Airway epithelial cell (primary cell): Measurements from ENCODE around the gene TMC2. TPM values are rescaled to one million over a fixed set of nuclear protein-coding genes. Genes with fewer than 3 reads are reported as not detected.

Experiments used
- total RNA-seq: library from RNA; depleted of rRNA; stranded (reverse); fragments of >200 nt; gene quantifications from 2 replicates; pipeline ENCODE4 v1.2.3, GENCODE V29; 2015

The TMC2 gene, protein sequence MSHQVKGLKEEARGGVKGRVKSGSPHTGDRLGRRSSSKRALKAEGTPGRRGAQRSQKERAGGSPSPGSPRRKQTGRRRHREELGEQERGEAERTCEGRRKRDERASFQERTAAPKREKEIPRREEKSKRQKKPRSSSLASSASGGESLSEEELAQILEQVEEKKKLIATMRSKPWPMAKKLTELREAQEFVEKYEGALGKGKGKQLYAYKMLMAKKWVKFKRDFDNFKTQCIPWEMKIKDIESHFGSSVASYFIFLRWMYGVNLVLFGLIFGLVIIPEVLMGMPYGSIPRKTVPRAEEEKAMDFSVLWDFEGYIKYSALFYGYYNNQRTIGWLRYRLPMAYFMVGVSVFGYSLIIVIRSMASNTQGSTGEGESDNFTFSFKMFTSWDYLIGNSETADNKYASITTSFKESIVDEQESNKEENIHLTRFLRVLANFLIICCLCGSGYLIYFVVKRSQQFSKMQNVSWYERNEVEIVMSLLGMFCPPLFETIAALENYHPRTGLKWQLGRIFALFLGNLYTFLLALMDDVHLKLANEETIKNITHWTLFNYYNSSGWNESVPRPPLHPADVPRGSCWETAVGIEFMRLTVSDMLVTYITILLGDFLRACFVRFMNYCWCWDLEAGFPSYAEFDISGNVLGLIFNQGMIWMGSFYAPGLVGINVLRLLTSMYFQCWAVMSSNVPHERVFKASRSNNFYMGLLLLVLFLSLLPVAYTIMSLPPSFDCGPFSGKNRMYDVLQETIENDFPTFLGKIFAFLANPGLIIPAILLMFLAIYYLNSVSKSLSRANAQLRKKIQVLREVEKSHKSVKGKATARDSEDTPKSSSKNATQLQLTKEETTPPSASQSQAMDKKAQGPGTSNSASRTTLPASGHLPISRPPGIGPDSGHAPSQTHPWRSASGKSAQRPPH
- total RNA-seq: not detected in 2 replicates

DNA sequence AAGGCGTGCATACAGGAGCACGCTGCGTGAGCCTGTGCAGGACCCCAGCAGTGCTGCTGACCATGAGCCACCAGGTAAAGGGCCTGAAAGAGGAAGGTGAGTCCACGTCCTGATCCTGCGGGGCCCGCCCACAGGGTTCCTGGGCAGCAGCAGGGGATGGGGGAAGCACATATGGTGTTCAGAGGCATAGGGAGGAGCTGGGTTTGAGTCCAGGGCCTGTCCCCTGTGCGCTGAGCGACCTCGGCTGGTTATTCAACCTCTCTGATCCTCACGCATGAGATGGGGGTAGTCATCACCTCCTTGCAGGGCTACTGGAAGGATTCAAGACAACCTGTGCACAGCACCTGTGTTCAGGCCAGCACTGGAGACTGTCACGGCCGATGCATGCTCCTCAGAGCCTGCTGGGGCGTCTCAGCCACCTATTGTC is at the start of gene TMC2:
TSS of gene TMC2 (plus strand) at position 14 of the 427 bp plus-strand sequence. CDS start at position 63, 49 bp downstream.

DNA sequence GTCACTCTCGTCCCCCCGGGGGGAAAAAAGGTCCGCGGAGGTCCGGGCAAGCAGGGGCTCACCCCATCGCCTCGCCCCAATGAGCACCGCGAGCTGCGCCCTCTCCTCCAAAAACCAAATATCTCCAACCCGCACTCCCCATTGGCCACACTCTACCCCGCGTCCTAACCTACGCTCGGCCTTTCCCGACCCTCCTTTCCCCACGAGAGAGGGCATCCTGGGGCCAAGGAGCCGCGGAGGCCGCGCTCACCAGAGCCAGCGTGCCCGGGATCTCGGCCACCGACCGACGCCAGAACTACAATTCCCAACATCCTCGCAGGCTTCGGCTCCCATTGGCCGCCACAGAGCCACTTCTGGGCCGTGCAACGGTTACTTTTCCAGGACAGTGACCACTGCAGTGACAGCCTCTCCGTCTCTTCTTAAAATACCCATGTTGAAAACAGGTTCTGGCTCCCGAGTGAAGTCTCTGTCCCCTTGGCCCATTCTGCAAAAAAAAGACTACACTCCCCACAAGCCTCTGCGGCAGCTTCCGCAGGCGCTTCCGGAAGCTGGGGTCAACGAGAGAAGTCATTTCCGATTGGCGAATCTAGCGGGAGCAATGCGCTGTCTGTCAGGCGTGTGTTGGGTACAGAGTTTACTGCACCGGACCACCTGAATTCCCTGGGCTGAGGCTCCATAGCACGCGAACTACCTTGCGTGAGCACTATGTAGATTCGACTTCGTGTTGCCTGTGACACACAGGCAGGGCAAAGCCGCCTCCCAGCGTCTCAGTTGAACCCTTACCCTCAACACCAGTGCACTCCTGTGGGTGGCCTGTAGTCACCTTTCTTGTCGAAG is 27.5 kb upstream of the TMC2 start, which contains the start of gene ZNF343:
TSS of gene ZNF343 (minus strand) at position 285 of the 837 bp plus-strand sequence. CDS start 15,020 bp downstream, outside the sequence.

DNA sequence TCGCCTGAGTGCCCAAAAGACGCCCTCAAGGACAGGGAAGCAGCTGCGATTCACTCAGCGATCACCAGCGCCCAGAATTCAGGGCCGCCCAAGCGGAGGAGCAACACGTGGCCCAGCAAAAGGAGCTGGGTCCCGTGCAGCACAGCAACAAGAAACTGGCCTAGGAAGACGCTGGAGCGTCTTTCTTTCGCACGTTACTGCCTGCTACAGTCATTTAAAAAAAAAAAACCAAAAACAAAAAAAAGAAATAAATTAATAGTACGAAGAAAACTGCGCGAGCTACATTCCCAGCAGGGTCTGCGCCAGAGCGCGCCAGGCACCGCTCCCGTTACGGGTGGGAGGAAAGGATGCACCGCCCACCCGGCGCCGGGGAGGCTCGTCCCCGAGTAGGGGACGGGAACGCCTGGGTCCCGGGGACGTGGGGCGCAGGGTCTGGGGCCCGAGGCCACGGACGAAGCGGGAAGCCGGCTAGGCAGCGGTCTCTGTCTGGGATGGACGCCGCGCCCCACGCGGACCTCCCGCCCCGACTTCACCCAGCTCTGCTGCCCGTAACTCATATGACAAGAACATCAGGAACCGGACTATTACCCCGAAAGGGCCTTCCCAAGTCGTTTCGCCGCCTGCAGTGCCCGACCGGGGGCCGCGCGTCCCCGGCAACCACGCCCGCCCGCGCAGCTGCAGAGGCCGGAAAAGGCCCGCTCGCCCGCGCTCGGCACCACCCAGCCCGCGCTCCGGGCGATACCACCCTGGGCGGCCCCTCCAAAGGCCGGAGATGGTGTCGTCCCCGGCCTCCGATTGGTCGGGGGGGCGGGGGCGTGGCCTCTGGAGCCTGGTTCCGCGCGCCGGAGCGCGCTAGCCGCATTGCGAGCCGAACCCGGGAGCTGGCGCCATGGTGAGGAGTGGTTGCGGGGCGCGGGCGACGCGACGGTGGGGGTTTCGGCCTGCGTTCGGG is 115.7 kb downstream of the TMC2 start, which contains the start of gene NOP56:
TSS of gene NOP56 (plus strand) at position 861 of the 952 bp plus-strand sequence. CDS start at position 890, 29 bp downstream.

DNA sequence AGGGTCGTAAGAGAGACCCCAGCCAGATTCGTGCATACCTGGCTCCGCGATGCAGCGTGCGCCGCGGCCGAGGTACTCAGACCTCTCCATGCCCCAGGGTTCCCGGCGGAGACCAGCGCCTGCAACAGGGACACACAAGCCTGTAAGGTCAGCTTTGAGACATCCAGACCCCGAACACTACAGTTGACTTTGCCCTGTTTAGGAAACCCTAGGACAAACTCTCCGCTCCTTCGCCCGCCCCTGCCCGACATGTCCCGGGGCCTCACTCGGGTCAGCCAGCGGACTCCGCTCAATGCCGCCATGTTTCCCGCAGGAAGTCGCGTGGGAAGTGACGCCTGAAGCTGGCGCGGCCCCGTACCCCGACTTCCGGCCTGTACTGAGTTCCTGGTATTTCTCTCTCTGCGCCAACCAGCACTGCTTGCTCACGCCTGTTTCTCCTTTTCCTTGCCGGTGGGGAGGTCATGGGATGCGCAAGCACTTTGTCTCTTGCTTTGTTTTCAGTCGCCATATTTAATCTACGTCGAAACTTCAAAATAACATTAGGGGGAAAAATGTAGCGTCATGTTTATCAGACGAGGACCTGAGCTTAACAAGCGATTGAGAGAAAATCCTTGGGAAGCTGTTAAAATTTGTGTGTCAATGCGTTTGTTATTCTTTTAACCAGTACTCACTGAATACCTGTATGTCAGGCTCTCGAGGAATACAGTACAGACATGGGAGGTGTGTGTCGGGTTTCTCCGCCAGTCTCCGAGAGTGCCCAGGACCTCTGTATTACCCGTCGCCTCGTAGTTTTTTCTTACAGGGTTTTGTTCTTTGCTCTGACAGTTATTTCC is 127.7 kb downstream of the TMC2 start, which contains the start of gene IDH3B:
TSS of gene IDH3B (minus strand) at position 330 of the 833 bp plus-strand sequence. CDS start at position 302, 28 bp downstream.

Other genes with a start within 250 kb of the TMC2 start
- gene TGM3, start 240.6 kb upstream of the TMC2 start, total RNA-seq: 0.14 and 0.35 TPM in 2 replicates
- not detected in 2 replicates for gene TGM6, start 155.7 kb upstream of the TMC2 start, total RNA-seq
- 495 and 551 TPM in 2 replicates for gene SNRPB, start 65.8 kb upstream of the TMC2 start, total RNA-seq
- gene ZNF343, start 27.7 kb upstream of the TMC2 start, total RNA-seq: 8.0 and 9.3 TPM in 2 replicates
- 157 and 166 TPM in 2 replicates for gene NOP56, start 116.1 kb downstream of the TMC2 start, total RNA-seq
- 116 and 122 TPM in 2 replicates for gene IDH3B, start 127.6 kb downstream of the TMC2 start, total RNA-seq
- gene EBF4, start 156.2 kb downstream of the TMC2 start, total RNA-seq: 0.21 TPM in 1 of 2 replicates, not detected in the other